Measurements from ENCODE around the gene TBCB. TPM values are rescaled to one million over a fixed set of nuclear protein-coding genes. Genes with fewer than 3 reads are reported as not detected.

TBCB gene
- polyA plus RNA-seq, 1 of the 3 experiments (the other 2 are of a cell fraction): 712 TPM

DNA sequence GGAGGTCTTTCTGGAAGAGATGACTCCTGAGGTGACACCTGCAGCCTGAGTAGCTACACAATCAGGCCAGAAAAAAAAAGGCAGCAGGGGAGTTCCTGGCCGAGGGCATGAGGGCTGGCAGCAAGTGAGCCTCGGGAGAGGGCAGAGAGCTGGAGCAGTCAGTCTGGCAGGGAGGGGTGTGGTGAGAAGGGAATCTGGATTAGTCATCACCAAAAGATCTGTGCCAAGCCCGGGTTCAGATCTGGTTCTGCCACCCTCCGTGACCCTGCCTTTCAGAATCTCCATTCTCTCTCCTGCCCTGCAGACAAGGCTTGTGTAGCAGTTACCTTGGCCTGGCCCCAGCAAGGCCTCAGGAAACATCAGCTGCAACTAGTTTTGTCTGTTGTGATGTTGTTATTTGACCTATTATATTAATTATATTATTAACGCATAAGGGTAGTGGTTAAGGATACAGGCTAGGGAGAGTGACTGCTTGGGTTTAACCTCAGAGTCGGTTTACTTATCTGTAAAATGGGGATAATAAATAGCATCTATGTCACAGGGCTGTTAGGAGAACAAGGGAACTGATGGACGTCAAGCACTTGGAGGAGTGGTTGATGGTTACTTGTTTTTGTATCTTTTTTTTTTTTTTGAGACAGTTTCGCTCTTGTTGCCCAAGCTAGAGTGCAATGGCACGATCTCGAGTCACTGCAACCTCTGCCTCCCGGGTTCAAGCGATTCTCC lies 21.9 kb downstream of the TBCB start (continued):
- no peak for TF ChIP-seq SIN3A (IDR thresholded peaks at IDR 0.05; ENCODE audit: borderline replicate concordance, low read depth, low read length)
- TF ChIP-seq FOXM1 (IDR thresholded peaks at IDR 0.05; ENCODE audit: low read depth): no peak
- peak; percentile 87; the same call in 1 of the 2 replicates for TF ChIP-seq RXRA (IDR thresholded peaks at IDR 0.05; ENCODE audit: borderline replicate concordance, low read depth)
- peak; percentile 68 for TF ChIP-seq NFIC (IDR thresholded peaks at IDR 0.05; ENCODE audit: borderline replicate concordance)
- no peak for TF ChIP-seq SMC3 (IDR thresholded peaks at IDR 0.05; ENCODE audit: low read depth, low read length)
- no peak for TF ChIP-seq ELF1 (IDR thresholded peaks at IDR 0.05)
- peak; percentile 15; the same call in 1 of the 2 replicates for TF ChIP-seq POLR2AphosphoS5 (IDR thresholded peaks at IDR 0.05; ENCODE audit: low read depth, low read length)
- TF ChIP-seq CHD2 (IDR thresholded peaks at IDR 0.05; ENCODE audit: low read length, partially characterized antibody): no peak
- TF ChIP-seq, protein P1, sequence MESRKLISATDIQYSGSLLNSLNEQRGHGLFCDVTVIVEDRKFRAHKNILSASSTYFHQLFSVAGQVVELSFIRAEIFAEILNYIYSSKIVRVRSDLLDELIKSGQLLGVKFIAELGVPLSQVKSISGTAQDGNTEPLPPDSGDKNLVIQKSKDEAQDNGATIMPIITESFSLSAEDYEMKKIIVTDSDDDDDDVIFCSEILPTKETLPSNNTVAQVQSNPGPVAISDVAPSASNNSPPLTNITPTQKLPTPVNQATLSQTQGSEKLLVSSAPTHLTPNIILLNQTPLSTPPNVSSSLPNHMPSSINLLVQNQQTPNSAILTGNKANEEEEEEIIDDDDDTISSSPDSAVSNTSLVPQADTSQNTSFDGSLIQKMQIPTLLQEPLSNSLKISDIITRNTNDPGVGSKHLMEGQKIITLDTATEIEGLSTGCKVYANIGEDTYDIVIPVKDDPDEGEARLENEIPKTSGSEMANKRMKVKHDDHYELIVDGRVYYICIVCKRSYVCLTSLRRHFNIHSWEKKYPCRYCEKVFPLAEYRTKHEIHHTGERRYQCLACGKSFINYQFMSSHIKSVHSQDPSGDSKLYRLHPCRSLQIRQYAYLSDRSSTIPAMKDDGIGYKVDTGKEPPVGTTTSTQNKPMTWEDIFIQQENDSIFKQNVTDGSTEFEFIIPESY (IDR thresholded peaks at IDR 0.05; ENCODE audit: borderline replicate concordance, low read depth): no peak
- TF ChIP-seq RCOR1 (IDR thresholded peaks at IDR 0.05; ENCODE audit: low read length): no peak
- TF ChIP-seq MEF2A (IDR thresholded peaks at IDR 0.05; ENCODE audit: borderline replicate concordance, low read depth): no peak
- no peak for TF ChIP-seq TEAD4 (IDR thresholded peaks at IDR 0.05; ENCODE audit: borderline replicate concordance, insufficient read depth)
- TF ChIP-seq, protein P2, sequence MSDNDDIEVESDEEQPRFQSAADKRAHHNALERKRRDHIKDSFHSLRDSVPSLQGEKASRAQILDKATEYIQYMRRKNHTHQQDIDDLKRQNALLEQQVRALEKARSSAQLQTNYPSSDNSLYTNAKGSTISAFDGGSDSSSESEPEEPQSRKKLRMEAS (IDR thresholded peaks at IDR 0.05; ENCODE audit: low read depth): no peak
- TF ChIP-seq FOSL2 (IDR thresholded peaks at IDR 0.05; ENCODE audit: borderline replicate concordance, low read depth): peak; percentile 65
- TF ChIP-seq EZH2phosphoT487 (IDR thresholded peaks at IDR 0.05; ENCODE audit: borderline replicate concordance, low read depth): no peak
- no peak for TF ChIP-seq GATA2 (CRISPR knock-in tag; IDR thresholded peaks at IDR 0.05)
- TF ChIP-seq, protein P3, sequence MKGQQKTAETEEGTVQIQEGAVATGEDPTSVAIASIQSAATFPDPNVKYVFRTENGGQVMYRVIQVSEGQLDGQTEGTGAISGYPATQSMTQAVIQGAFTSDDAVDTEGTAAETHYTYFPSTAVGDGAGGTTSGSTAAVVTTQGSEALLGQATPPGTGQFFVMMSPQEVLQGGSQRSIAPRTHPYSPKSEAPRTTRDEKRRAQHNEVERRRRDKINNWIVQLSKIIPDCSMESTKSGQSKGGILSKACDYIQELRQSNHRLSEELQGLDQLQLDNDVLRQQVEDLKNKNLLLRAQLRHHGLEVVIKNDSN (IDR thresholded peaks at IDR 0.05; ENCODE audit: borderline replicate concordance, low read depth): no peak
- no peak for TF ChIP-seq EP300 (IDR thresholded peaks at IDR 0.05; ENCODE audit: borderline replicate concordance in 1 of 2, low read depth in 1 of 2, low read length in 1 of 2)
- TF ChIP-seq TCF12 (IDR thresholded peaks at IDR 0.05): no peak
- TF ChIP-seq, protein P4, sequence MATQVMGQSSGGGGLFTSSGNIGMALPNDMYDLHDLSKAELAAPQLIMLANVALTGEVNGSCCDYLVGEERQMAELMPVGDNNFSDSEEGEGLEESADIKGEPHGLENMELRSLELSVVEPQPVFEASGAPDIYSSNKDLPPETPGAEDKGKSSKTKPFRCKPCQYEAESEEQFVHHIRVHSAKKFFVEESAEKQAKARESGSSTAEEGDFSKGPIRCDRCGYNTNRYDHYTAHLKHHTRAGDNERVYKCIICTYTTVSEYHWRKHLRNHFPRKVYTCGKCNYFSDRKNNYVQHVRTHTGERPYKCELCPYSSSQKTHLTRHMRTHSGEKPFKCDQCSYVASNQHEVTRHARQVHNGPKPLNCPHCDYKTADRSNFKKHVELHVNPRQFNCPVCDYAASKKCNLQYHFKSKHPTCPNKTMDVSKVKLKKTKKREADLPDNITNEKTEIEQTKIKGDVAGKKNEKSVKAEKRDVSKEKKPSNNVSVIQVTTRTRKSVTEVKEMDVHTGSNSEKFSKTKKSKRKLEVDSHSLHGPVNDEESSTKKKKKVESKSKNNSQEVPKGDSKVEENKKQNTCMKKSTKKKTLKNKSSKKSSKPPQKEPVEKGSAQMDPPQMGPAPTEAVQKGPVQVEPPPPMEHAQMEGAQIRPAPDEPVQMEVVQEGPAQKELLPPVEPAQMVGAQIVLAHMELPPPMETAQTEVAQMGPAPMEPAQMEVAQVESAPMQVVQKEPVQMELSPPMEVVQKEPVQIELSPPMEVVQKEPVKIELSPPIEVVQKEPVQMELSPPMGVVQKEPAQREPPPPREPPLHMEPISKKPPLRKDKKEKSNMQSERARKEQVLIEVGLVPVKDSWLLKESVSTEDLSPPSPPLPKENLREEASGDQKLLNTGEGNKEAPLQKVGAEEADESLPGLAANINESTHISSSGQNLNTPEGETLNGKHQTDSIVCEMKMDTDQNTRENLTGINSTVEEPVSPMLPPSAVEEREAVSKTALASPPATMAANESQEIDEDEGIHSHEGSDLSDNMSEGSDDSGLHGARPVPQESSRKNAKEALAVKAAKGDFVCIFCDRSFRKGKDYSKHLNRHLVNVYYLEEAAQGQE (IDR thresholded peaks at IDR 0.05; ENCODE audit: low read depth, low read length): no peak
- no peak for TF ChIP-seq MXI1 (IDR thresholded peaks at IDR 0.05; ENCODE audit: low read depth, low read length)
- TF ChIP-seq NRF1 (IDR thresholded peaks at IDR 0.05; ENCODE audit: low read depth, low read length): no peak
